Left cardiac atrium (tissue), 4 donors: ENCODE data around the gene TIGD1. TPM values are rescaled to one million over a fixed set of nuclear protein-coding genes. Genes with fewer than 3 reads are reported as not detected.

Experiments used
- ATAC-seq, 2 donors: fragments of 200-7000 bp; cut with Tn5 transposase; one replicate each; pipeline ENCODE4 v1.9.1; 2020; ENCODE audit warnings: mild to moderate bottlenecking in 2 of 2, moderate library complexity in 2 of 2
- DNase-seq: peaks from one replicate; pipeline ENCODE4 v3.0.0-alpha.2; 2020
- intact Hi-C, 2 donors: fragments of 100-400 bp; cut with DNase I; formaldehyde crosslinking; loops; one replicate each; pipeline versions ENCODE4 v1.14.1 to v1.15.1; 2022 to 2023
- total RNA-seq, 2 donors: library from RNA; stranded (reverse); fragmentation: NEBNext Ultra II Directional; extraction: Animal tissue kit (Norgen Biotek cat#: 25700); gene quantifications; one replicate each; pipeline ENCODE4 v1.2.1, GENCODE V29; 2021
- donor health status: DM: no; HTN: yes; CAD: no.
- donor health status: DM: no; HTN: yes; CAD: no; lungs with severe emphysema.
- donor health status: DM: yes; HTN: yes; CAD: no.
- donor health status: Dilated cardiomyopathy.

TIGD1 gene
- total RNA-seq, 2 donors from 2014 or later, result 2.0 to 2.8 TPM

GRCh38 chr2:232511336-232511890 is 38.9 kb downstream of the TIGD1 start:
- no peak for ATAC-seq
- intact Hi-C loops, result no loop called here

GRCh38 chr2:232508251-232508650 is 42.1 kb downstream of the TIGD1 start:
- ATAC-seq (no peak), DNase-seq (no peak)
- intact Hi-C loops, result no loop called here

More at GRCh38 chr2:232511336-232511890, 38.9 kb downstream of the TIGD1 start:
- no peak for DNase-seq

DNA sequence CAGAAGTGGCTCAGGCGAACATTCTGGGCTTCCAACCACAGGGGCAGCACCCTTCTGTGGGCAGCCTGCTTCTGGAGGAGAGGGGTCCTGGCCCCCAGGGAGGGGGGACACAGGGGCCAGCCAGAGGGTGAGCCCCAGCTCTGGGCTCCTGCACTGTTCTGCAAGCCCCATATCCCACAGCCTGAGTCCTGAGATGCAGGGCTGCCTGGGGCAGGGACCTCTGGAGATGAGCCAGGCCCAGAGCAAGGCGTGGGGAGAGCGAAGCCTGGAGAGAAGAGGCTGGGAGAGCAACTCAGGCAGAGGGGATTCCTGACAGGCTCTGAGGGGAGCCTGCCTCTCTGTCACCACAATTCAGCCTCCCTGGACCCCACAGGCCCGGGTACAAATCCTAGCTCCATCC is 43.6 kb downstream of the TIGD1 start:
- DNase-seq, result no peak
- no peak for ATAC-seq

DNA sequence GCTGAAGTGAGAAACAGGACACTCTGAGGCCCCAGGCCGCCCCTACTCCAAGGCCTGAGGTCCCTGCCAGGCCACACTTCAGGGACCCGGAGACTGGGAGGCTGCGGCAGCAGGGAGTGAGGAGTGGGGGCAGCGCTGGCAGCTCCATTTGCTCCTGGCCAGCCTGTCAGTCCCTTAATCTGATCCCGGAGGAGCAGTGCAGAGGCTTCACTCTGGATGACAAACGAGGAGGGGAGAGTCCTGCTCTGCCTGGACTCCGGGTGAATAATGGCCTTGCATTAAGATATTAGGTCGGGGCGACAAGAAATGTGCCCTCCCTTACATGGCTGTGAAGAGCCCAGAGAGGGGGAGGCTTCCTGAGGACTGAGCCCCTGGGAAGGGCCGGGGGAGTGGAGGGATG is 44.5 kb downstream of the TIGD1 start:
- DNase-seq, result no peak
- intact Hi-C loops, result no loop called here
- no peak for ATAC-seq

More for the DNA sequence above, 43.6 kb downstream of the TIGD1 start:
- intact Hi-C loops, result no loop called here

DNA sequence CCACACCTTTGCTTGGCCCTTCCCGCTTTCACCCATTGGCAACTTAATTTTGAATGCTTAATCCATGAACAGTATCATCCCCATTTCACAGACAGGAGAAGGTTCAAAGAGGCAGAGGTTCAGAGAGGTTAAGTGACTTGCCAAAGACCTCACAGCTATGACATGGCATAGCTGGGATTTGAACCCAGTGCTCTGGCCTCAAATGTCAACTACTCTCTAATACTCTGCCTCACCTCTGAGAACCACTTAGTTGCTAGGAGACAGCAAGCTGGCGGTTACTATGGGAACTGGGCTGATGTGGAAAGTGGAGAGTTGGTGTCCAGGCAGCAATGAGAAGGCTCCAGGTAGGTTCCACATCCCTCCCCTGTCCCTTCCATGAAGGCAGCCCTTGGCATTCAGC is 45.9 kb downstream of the TIGD1 start:
- DNase-seq, result no peak

DNA sequence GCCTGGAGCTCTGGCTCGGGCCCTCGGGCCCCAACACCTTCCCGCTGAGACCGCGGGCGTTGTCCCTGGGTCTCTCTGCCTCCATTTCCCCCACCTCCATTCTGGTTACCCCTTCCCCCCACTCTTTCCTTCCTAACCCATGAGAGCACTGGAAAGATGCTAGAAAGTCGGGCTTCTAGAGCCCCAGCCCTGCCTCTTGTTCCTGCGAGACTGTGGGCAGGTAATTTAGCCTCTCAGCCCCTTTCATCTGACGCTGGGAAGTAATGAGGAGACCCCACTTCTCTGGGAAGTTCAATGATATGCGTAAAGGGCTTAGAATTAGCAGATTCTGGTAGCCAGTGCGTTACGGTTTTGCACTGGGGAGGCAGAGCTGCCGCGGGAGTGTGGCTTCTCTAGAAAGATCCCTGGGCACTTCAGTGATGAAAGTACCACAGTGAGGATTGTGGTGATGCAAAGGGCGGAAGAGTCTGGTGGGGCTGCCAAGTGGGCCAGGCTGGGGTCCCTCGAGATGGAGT is 46.5 kb downstream of the TIGD1 start:
- ATAC-seq (no peak), DNase-seq (no peak)
- intact Hi-C loops, result no loop called here

More for the DNA sequence above, 45.9 kb downstream of the TIGD1 start:
- no peak for ATAC-seq
- intact Hi-C loops, result no loop called here

DNA sequence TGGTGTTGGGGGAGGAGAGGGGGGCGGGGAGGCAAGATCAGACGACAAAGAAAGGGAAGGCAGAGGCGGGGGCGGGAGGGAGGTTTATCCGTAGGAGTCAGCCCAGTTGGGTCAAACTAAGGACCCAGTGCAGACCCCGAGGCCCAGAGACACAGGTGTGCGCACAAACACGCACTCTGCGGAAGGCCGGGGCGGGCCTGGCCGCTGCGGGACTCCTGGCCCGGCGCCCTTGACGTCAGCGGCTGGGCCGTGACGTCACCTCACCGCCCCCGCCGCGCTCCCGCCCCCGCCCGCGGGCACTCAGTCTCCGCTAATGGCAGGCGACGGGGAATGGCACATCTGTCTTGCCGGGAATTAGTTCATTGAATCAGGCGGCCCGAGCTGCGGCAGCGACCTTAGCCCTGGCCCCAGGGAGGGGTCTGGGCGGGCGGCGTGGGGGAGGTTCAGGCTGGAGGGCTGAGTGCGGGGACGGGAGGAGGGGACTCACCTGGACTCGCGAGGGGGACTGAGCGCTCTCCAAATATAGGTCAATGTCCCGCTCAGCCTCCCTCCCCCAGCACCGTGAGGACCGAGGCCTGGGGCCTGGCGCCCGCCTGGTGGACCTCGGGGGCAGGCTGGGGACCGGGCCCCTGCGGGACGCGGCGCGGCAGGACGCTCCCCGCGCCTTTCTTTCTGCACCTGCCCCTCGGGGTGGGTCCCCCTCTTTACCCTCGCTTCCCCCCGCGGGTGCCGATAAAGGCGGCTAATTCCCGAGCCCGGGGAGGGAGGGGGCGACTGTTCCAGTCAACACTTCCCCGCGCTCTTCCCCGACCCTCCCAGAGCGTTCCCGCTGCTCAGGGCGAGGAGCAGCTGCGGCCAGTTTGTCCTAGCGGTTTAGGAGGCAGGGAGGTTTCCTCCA is 47.2 kb downstream of the TIGD1 start:
- intact Hi-C loops, result no loop called here
- DNase-seq (peak; percentile 66), ATAC-seq (peak; percentile 72 to 80)

DNA sequence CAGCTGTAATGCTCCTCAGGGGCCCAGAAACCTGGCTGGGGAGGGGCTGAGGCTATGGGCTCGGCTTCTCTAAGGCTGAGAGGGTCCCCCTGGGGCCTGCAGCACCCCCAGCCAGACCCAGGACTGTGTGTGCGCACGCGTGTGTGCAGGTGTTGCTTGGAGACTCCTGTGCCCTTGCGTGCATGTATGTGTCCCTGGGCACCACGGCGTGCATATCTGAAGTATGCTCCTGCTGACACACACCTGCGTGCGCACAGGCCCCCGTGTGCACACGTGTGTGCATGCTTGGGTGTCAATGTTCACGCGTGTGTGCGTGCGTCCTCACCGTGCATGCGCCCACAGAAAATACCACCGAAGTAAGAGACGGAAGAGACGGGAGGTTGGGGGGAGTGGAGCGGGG is 47.8 kb downstream of the TIGD1 start:
- peak in 1 of 2 donors; percentile 25 for ATAC-seq
- DNase-seq, result no peak
- intact Hi-C loops, result no loop called here

- ATAC-seq (no peak), DNase-seq (no peak)
- intact Hi-C loops, result no loop called here
Observed at GRCh38 chr2:232501794-232502390, 48.5 kb downstream of the TIGD1 start.

DNA sequence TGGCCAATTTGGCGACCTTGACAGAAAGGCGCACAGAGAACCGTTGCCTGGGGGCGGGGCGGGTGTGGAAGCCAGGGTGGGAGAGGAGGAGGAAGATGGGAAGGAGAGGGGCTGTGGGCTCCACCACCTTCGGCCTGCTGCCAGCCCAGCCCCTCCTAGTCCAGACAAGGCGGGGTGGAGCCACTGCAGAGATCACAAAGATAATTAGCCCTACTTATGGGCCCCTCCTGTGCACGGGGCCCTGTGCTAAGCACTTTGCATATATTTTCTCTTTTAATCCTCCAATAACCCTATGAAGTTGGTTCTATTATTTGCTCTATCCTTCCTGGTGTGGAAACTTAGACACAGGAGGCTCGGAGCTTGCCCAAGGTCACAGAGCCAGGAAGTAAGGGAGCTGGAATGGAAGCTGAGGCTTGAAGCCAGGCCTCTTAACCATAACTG is 49.0 kb downstream of the TIGD1 start:
- ATAC-seq, result no peak
- intact Hi-C loops, result no loop called here
- DNase-seq, result no peak

- intact Hi-C loops, result no loop called here
- no peak for ATAC-seq
- DNase-seq, result no peak
Observed at GRCh38 chr2:232498452-232498851, 51.9 kb downstream of the TIGD1 start.

Other genes with a start within 250 kb of the TIGD1 start
- gene ALPP, start 171.8 kb downstream of the TIGD1 start, total RNA-seq, result not detected
- gene ALPG, start 143.7 kb downstream of the TIGD1 start, total RNA-seq, result not detected
- gene ALPI, start 94.4 kb downstream of the TIGD1 start, total RNA-seq, result not detected
- gene ECEL1, start 62.7 kb downstream of the TIGD1 start, total RNA-seq, result under 1 TPM; 0.26 to 0.47 TPM
- gene PRSS56, start 30.2 kb downstream of the TIGD1 start, total RNA-seq, result under 1 TPM in 1 of 2 donors, not detected in 1; 0.16 TPM
- under 1 TPM in 1 of 2 donors, not detected in 1; 0.35 TPM for gene CHRND, start 24.4 kb downstream of the TIGD1 start, total RNA-seq
- not detected for gene CHRNG, start 10.9 kb downstream of the TIGD1 start, total RNA-seq
- gene EIF4E2, start 132 bp upstream of the TIGD1 start, total RNA-seq, result 10 to 100 TPM; 45.8 to 48.5 TPM
- 10 to 100 TPM; 16.9 to 19.3 TPM for gene EFHD1, start 83.0 kb upstream of the TIGD1 start, total RNA-seq
- 10 to 100 TPM; 53.5 to 57.4 TPM for gene GIGYF2, start 146.8 kb upstream of the TIGD1 start, total RNA-seq
- gene KCNJ13, start 226.0 kb upstream of the TIGD1 start, total RNA-seq, result not detected